HUES48 (cell line): ENCODE measurements around the gene SERPINB7.
"Not testable (repeated sequence)": the region's sequence is repeated elsewhere in the genome, so short reads cannot be mapped to it uniquely, and the experiment has no call there.

Experiments used
- H3K27ac ChIP-seq: one replicate; pipeline ENCODE4 v1.7.0; 2013; ENCODE audit warnings: low read depth, low read length, inconsistent platforms
- H3K27me3 ChIP-seq: 2 replicates; pipeline ENCODE4 v1.6.1; 2013; ENCODE audit warnings: mild to moderate bottlenecking, low read length; ENCODE audit not compliant: control insufficient read depth, insufficient read depth
- H3K36me3 ChIP-seq: 2 replicates; pipeline ENCODE4 v1.6.1; 2013; ENCODE audit warnings: low read length; ENCODE audit not compliant: control insufficient read depth, insufficient read depth
- H3K4me1 ChIP-seq: 2 replicates; pipeline ENCODE4 v1.6.1; 2013; ENCODE audit warnings: mild to moderate bottlenecking, low read length; ENCODE audit not compliant: control insufficient read depth, insufficient read depth
- H3K4me3 ChIP-seq: 2 replicates; pipeline ENCODE4 v1.5.1; 2013; ENCODE audit warnings: mild to moderate bottlenecking, low read depth, low read length
- H3K9ac ChIP-seq: 2 replicates; pipeline ENCODE4 v1.6.1; 2013; ENCODE audit warnings: mild to moderate bottlenecking, low read depth, low read length, moderate library complexity
- H3K9me3 ChIP-seq: 2 replicates; pipeline ENCODE4 v1.6.1; 2013; ENCODE audit warnings: low read length; ENCODE audit not compliant: control insufficient read depth, insufficient read depth

SERPINB7 gene

DNA sequence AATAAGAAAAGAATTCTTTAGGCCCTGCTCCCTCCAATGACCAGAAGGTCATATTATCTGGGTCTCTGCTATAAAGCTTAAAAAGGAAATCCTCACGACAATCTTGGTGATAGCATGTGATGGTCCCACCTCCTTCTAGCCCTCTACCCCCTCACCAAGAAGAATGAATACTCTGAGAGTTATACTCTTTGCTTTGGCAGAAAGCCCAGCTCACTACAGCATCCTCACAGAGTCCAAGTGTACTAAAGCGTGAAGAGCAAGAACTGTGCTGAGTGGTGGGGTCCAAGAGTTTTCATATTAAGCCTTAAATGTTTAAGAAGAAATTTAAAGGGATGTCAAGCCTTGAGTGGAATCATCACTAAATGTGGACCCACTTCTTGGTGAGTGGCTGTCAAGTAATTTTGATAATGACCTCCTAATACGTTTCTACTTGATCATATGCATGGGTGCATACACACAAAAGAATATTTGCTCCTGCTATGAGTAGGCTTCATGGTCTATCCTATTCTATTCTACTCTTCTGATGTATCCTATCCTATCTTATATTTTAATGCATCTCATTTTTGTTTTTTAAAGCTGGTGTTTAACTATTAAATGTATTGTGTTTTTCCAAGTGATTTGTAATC lies 16.5 kb upstream of the SERPINB7 start:
- no peaks in the 10 kb centered on the region for H3K36me3 ChIP-seq
- H3K9ac ChIP-seq: no peak overlapping the region
- H3K27me3 ChIP-seq: no peaks in the 10 kb centered on the region
- no peaks in the 10 kb centered on the region for H3K4me1 ChIP-seq
- peaks cover 12% of the 10 kb centered on the region for H3K9me3 ChIP-seq
- H3K4me3 ChIP-seq: no peak overlapping the region
- H3K27ac ChIP-seq: no peak overlapping the region

DNA sequence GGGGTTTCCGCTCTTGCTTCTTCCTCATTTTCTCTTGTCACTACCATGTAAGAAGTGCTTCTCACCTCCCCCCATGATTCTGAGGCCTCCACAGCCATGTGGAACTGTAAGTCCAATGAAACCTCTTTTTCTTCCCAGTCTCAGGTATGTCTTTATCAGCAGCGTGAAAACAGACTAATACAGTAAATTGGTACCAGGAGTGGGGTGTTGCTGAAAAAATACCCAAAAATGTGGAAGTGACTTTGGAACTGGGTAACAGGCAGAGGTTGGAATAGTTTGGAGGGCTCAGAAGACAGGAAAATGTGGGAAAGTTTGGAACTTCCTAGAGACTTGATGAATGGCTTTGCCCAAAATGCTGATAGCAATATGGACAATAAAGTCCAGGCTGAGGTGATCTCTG lies 15.4 kb upstream of the SERPINB7 start:
- H3K9me3 ChIP-seq: peaks cover 12% of the 10 kb centered on the region
- H3K27me3 ChIP-seq, H3K4me1 ChIP-seq, H3K4me3 ChIP-seq, H3K9ac ChIP-seq, H3K36me3 ChIP-seq, H3K27ac ChIP-seq: not testable (repeated sequence)

DNA sequence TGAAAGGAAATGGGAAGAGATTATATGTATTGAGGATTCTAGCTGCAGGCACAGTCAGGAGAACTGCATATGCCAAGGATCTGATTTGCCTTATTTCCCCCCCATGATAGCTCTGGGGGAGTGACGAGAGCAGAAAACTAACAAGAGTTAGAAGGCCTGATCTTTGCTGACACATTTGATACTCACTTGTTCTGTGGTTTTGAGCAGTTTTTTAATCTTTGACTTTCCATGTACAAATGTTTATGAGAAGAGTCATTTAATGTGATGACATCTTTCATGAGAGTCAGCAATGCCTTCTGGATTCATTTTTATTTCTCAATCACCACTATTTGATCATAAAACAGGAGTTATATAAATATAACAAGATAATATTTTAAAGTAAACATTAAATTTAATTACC lies 12.7 kb upstream of the SERPINB7 start:
- no peaks in the 10 kb centered on the region for H3K36me3 ChIP-seq

DNA sequence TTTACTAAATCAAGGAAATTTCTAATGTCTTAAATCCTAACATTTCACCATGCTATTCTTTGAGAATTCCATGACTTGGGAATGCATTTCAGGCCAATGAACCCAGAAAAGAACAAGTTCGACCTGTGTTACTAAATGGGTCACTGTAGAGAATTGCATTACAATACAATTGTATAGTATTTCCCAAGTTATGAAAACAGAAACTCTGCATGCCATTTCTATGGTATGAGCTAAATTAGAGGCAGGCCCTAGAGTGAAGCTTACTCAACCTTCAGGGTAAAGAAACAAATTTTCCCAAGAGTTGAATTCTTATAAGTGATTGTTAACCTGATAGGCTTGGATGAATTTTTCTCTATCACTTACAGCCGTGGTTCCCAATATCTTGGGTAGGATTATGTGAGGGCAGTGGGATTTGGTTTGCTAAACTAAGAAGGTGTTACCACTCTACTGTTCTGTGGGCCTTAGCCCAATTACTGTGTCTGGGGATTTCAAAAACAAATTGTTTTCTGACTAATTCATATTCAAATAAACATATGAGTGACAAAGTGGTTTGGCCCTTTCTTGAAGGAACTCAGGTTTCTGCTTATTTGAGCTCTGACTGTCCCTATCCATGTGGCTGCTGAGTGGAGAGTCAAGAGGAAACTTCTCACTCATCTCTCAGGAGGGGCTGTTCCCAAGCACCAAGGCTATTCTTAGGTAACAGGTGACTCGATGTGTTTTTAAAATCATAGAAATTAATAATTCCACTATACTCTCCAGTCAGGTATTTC lies 11.2 kb upstream of the SERPINB7 start:
- H3K27ac ChIP-seq: no peak overlapping the region
- H3K4me3 ChIP-seq: no peak overlapping the region
- H3K9me3 ChIP-seq: peaks cover 9% of the 10 kb centered on the region
- H3K9ac ChIP-seq: no peak overlapping the region
- H3K4me1 ChIP-seq: no peaks in the 10 kb centered on the region
- no peaks in the 10 kb centered on the region for H3K36me3 ChIP-seq
- H3K27me3 ChIP-seq: no peaks in the 10 kb centered on the region

More for the DNA sequence above, 12.7 kb upstream of the SERPINB7 start:
- no peaks in the 10 kb centered on the region for H3K27me3 ChIP-seq
- no peaks in the 10 kb centered on the region for H3K4me1 ChIP-seq
- H3K9me3 ChIP-seq: peaks cover 12% of the 10 kb centered on the region
- H3K27ac ChIP-seq: no peak overlapping the region
- H3K4me3 ChIP-seq: no peak overlapping the region
- H3K9ac ChIP-seq: no peak overlapping the region

DNA sequence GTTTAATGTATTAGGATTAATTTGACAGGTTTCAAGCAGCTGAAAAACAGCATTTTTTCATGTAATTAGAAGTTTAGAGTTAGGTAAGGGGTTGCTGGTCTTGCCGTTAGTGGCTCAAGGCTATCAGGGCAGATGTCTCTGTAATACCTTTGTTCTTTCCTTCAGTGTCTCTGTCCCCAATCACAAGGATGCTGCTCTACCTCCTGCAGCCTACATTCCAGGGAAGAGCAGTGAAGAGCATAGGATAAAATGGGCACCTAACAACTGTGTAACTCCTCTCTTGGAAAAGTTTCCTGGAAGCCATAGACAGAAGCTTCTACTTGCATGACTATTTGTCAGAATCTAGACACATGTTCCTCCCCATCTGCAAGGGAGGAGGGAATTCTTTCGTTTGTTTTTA lies 9.4 kb upstream of the SERPINB7 start:
- Histone ChIP-seq H3K4me3 (no peak overlapping the region), H3K9me3 (no peaks in the 10 kb centered on the region; the same call in 1 of the 2 replicates), H3K4me1 (no peaks in the 10 kb centered on the region), H3K36me3 (no peaks in the 10 kb centered on the region), H3K9ac (no peak overlapping the region), H3K27me3 (no peaks in the 10 kb centered on the region), H3K27ac (no peak overlapping the region)

- Histone ChIP-seq H3K4me3 (no peak overlapping the region), H3K27ac (no peak overlapping the region), H3K27me3 (no peaks in the 10 kb centered on the region), H3K9me3 (no peaks in the 10 kb centered on the region), H3K36me3 (no peaks in the 10 kb centered on the region), H3K4me1 (peaks cover 9% of the 10 kb centered on the region), H3K9ac (no peak overlapping the region)
Measured at GRCh38 chr18:63773551-63773950, 1.7 kb upstream of the SERPINB7 start.

GRCh38 chr18:63774511-63774910 lies 707 bp upstream of the SERPINB7 start:
- Histone ChIP-seq H3K4me3 (no peak overlapping the region), H3K27ac (no peak overlapping the region), H3K9me3 (no peaks in the 10 kb centered on the region), H3K9ac (no peak overlapping the region), H3K4me1 (peaks cover 9% of the 10 kb centered on the region), H3K27me3 (no peaks in the 10 kb centered on the region), H3K36me3 (no peaks in the 10 kb centered on the region)

DNA sequence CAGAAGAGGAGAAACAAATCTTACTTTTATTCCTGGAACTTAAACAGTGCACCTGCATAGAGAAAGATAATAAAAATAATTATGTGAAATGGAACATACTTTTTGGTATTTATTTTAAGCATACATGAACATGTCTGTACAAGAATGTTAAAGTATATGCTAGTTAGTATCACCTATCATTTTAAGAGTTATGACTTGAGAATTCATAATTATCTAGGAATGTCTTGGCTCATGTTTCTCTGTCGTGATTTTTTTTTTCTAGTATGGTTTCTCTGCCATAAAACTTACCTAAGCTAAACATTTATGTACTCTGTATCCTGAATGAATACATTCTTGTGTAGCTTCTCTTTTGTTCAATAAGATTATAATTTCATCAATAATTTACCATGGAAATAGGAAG lies 4.2 kb downstream of the SERPINB7 start:
- no peak overlapping the region for H3K9ac ChIP-seq

GRCh38 chr18:63783394-63783793 lies 8.2 kb downstream of the SERPINB7 start:
- Histone ChIP-seq H3K4me1 (no peaks in the 10 kb centered on the region), H3K27ac (no peak overlapping the region), H3K9me3 (no peaks in the 10 kb centered on the region), H3K9ac (no peak overlapping the region), H3K36me3 (no peaks in the 10 kb centered on the region), H3K27me3 (no peaks in the 10 kb centered on the region), H3K4me3 (no peak overlapping the region)

More for the DNA sequence above, 4.2 kb downstream of the SERPINB7 start:
- no peaks in the 10 kb centered on the region for H3K36me3 ChIP-seq
- H3K4me3 ChIP-seq: no peak overlapping the region
- H3K4me1 ChIP-seq: no peaks in the 10 kb centered on the region
- no peaks in the 10 kb centered on the region for H3K27me3 ChIP-seq
- H3K9me3 ChIP-seq: no peaks in the 10 kb centered on the region
- no peak overlapping the region for H3K27ac ChIP-seq

- Histone ChIP-seq H3K27ac (no peak overlapping the region), H3K9me3 (no peaks in the 10 kb centered on the region), H3K9ac (no peak overlapping the region), H3K27me3 (no peaks in the 10 kb centered on the region), H3K4me3 (no peak overlapping the region), H3K36me3 (no peaks in the 10 kb centered on the region), H3K4me1 (no peaks in the 10 kb centered on the region)
Measured at GRCh38 chr18:63784787-63785452, 9.7 kb downstream of the SERPINB7 start.

DNA sequence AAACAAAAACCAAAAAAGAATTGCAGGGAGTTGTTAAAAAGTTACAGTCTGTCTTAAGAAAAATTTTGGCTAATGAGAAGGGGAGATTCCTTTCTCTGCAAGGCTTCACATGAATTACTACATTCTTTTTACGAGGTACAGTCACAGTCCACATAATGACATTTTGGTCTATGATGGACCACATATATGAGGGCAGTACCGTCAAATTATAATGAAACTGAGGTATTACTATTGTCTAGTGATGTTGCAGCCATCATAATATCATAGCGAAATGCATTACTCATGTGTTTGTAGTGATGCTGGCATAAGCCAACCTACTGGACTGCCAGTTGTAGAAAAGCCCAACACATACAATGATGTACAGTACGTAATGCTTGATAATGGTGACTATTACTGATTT lies 12.5 kb downstream of the SERPINB7 start:
- no peaks in the 10 kb centered on the region for H3K27me3 ChIP-seq
- no peaks in the 10 kb centered on the region for H3K36me3 ChIP-seq
- H3K9me3 ChIP-seq: no peaks in the 10 kb centered on the region
- H3K4me1 ChIP-seq: no peaks in the 10 kb centered on the region
- no peak overlapping the region for H3K4me3 ChIP-seq
- no peak overlapping the region for H3K27ac ChIP-seq
- H3K9ac ChIP-seq: no peak overlapping the region
